Stimulated activated CD4-positive, alpha-beta T cell treated with anti-CD3 and anti-CD28 coated beads, TNF-alpha, amount 100 ng/mL, for 24 hours (primary cell): ENCODE results near the gene GSTK1.
"Not testable (repeated sequence)": the region's sequence is repeated elsewhere in the genome, so short reads cannot be mapped to it uniquely, and the experiment has no call there.

Source experiments
- DNase-seq, 3 experiments: peaks; one replicate each; pipeline ENCODE4 v3.0.0-alpha.2; 2020; ENCODE audit warnings: low read depth in 3 of 3

GSTK1 gene

DNA sequence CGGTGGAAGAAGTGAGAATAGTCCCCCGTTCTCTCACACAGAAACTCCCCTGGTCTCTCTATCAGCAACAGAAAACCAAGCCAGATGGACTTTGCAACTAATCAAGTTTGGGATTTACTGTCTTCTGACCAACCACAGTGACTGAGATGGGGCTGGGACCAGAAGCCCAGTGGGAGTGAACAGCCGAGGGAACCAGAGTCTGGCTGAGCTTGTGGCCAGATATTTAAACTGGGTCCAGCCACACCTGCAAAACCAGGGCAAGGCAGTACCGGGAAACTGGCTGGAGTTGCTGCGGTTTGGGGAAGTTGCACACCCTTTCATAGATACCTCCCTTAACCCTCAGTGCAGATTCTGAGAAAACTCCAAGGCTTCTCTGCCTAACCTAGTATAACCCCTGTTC, 6.0 kb downstream of the GSTK1 start:
- no peak for DNase-seq

- DNase-seq = no peak
These were observed 8.0 kb downstream of the GSTK1 start for GRCh38 chr7:143271240-143271639.

- no peak for DNase-seq
These were observed 9.6 kb downstream of the GSTK1 start for GRCh38 chr7:143272871-143273270.

DNA sequence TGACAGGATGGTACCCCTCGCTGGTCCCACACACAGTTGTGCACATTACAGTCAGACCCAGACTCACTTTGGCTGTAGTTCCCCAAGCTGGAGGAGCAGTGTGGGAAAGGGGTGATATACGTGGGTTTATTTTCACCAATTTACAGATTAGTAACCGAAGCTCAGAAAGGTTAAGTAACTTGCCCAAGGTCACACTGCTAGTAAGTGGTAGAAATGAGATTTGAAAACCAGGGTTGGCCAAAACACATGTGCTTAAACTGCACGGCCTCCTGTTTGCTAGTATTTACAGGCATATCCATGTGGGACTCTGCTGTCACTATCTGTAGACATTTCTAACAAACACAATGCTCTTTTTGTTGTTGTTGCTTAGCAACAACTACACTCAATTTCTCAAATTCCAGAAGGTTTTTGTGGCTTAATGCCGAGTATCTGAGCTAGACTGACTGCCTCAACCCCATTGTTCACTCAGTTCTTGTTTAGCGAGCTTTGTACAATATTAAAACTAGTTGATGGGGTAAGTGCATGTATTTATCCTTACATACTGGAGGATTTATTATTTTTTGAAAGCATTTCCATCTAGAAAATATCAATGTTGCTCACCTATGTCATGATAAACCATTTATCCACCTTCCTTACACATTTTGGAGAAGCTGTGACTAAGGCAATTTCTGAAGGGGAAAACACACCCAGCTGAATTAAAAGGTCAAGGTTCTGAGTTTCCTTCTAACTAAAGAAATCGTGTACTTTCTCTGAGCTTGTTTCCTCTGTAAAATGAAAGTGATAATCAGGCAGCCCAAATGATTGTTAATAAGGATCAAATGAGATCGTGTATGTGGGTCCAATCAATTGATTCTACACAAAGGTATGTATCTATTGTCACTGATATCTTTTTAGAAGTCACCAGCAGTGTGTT, 16.2 kb downstream of the GSTK1 start:
- no peak for DNase-seq

GRCh38 chr7:143280160-143280559, 16.9 kb downstream of the GSTK1 start:
- DNase-seq = no peak

- no peak for DNase-seq
These were observed 17.3 kb downstream of the GSTK1 start for GRCh38 chr7:143280566-143280965.

DNA sequence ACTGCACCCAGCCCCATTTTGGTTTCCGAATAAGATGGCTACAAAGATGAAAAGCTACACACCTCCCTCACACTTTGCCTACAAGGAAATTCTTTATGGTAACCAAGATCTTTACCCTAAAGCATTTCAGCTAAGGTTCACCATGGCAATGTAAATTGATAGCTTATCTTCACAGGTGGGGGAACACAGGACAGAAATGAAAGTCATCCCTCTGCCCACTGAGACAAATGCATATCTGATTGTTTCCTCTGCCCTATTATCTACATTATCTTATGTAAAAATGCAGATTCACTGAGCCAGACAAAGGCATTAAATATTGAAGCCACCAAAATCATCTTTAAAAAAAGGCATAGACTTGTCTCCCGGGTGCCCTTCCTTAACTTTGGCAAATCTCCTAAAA, 18.3 kb downstream of the GSTK1 start:
- DNase-seq = no peak

DNA sequence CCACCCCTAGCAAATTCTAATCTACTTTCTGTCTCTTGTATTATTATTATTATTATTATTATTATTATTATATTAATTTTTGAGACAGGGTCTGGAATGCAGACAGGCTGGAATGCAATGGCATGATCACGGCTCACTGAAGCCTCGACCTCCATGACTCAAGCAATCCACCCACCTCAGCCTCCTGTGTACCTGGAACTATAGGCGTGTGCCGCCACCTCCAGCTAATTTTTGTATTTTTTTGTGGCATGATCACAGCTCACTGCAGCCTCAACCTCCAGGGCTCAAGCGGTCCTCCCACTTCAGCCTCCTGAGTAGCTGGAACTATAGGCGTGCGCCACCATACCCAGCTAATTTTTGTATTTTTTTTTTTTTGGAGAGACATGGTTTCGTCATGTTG, 18.9 kb downstream of the GSTK1 start:
- no peak for DNase-seq

- no peak for DNase-seq
These were observed 20.1 kb downstream of the GSTK1 start for GRCh38 chr7:143283381-143283780.

DNA sequence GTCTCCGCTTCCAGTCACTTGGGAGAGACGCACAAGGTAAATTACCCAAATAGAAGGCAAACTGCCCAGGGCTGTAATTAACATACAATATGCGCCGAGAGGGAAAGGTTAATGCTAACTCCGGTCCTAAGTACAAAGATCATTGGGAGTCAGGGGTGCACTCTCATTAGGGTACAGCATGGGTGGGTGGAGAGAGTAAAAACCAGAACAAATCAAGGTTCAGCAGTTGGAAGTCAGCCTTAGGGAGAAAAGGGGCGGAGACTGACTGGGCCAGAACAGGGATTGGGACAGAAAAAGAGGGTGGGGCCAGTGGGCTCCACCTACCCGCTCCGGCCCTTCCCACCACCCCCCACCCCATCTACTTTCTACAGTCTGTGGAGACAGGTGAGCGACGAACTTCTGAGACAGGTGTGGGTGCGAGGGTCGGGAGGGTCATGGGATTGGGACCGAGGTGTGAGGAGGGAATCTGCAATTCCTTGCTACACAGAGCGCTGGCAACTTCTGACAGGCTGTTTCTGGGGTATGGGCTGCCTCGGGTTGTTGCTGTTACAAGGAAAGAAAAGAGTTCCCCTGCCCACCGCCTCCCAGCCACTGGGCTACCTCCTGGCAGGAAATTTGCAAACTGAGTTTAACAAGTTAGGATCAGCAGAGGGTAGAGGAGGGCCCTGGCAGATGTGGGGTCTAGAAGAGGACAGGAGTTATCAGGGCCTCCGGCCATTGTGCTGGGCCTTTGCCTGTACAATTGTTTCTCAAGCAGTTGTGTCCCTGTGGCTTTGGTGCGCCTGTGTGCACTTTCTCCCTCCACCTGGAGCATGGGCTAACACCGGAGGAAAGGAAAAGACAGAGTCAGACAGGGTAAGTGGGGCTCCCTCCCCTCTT, 21.6 kb downstream of the GSTK1 start, which contains the start of gene TMEM139:
TMEM139 (plus strand) TSS at position 368 of the 879 bp plus-strand sequence. CDS start 1,000 bp downstream, outside the sequence.
- no peak for DNase-seq

DNA sequence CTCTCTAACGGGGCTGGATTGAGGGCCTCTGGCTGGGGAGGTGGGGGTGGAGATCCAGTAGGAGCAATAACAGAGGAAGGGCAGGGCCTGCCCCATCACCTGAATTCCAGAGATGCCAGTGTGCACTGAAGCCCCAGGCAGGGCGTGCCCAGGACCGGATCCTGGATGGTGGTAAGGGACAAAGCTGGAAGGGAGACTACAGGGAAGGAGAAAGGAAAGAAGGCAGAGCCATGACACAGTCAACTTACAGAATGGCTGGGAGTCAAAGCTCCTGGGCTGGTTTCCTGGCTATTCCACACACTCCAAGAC, 22.2 kb downstream of the GSTK1 start:
- DNase-seq = no peak

DNA sequence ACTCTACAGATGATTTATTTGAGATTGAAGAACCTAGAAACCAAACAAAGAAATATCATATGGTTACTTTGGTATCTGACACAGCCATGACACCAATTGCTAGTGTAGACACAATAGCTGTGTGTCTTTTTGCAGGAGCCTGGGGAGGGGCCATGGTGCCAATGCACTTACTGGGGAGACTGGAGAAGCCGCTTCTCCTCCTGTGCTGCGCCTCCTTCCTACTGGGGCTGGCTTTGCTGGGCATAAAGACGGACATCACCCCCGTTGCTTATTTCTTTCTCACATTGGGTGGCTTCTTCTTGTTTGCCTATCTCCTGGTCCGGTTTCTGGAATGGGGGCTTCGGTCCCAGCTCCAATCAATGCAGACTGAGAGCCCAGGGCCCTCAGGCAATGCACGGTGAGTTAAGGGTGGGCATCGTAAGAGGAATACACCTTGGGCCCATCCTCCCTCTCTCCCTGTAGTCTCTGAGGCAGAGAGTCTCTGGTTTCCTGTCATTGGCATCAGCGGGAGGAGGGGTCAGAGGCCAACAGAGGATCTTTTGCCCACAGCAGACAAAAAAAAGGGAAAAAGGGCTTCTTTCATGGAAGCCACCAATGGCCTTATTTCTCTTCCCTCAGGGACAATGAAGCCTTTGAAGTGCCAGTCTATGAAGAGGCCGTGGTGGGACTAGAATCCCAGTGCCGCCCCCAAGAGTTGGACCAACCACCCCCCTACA, 22.7 kb downstream of the GSTK1 start:
- no peak for DNase-seq

DNA sequence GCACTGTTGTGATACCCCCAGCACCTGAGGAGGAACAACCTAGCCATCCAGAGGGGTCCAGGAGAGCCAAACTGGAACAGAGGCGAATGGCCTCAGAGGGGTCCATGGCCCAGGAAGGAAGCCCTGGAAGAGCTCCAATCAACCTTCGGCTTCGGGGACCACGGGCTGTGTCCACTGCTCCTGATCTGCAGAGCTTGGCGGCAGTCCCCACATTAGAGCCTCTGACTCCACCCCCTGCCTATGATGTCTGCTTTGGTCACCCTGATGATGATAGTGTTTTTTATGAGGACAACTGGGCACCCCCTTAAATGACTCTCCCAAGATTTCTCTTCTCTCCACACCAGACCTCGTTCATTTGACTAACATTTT, 23.3 kb downstream of the GSTK1 start:
- no peak for DNase-seq

- DNase-seq = no peak
These were observed 24.2 kb downstream of the GSTK1 start for GRCh38 chr7:143287339-143287934.

DNA sequence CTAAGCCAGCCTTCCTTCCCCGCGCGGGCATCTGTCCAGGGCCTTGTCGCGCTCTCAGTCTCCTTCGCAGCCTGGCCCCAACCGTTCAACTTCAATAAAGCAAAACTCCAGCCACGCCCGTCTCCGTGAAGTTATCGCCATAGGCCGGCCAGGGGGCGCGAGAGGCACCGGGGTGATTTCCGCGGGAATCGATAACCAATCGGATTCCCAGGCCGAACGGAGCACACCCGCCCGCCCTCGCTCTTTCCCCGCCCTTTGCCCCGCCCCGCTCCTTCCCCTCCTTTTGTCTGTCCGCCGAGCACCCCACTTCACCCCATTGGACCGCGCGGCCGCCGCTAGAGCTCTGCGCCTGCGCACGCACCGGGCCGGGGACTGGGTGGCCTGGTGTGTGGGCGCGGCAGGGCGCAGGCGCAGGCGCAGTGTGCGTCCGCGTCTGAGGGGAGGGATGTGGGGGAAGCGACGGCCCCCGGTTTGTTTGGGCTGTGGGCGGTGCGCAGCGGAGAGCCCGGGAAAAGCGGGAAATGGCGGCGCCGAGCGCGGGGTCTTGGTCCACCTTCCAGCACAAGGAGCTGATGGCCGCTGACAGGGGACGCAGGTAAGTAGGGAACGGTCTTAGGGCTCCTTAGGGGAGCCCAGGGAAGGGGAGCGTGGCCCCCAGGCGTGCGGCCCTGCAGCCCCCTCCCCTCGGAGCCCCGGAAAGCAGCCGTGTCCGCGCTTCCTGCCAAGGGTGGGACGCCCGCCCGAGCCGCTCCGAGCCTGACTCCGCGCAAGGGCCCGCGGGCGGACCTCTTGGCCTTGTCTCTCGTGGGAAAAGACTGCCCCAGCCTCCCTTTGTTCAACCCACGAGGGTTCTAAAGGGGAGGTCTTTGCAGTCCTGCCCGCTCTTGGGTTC, 24.9 kb downstream of the GSTK1 start, which contains the start of gene CASP2:
CASP2 (plus strand) TSS at position 417 of the 892 bp plus-strand sequence; CDS start at position 522, 105 bp downstream.
- peak; percentile 95 to 99 (median 97) for DNase-seq

- no peak for DNase-seq
These were observed 25.6 kb downstream of the GSTK1 start for GRCh38 chr7:143288836-143289235.

DNA sequence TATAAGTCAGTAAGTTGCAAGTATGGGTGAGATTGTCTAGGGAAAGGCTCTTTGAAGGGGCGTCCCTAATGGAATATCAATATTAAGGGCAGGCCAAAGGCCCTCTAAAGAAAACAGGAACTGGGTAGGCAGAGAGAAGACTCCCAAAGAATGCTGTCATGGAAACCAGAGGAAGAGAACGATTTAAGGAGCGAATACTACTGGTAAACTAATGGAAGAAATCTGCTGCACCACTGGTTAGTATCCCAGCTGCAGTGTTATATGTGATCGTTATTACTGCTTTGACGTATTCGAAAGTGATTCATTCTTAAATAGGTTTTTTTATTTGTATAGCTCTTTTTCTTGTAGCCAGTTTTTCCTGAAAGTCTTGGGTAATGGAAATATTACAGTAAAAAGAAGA, 26.2 kb downstream of the GSTK1 start:
- no peak for DNase-seq

- not testable (repeated sequence) for DNase-seq
These were observed 26.6 kb downstream of the GSTK1 start for GRCh38 chr7:143289888-143290287.

- no peak for DNase-seq
These were observed 27.1 kb downstream of the GSTK1 start for GRCh38 chr7:143290293-143290692.

- DNase-seq = no peak
These were observed 29.6 kb downstream of the GSTK1 start for GRCh38 chr7:143292876-143293275.

- no peak for DNase-seq
These were observed 32.6 kb downstream of the GSTK1 start for GRCh38 chr7:143295870-143296269.
